Stomach (tissue), 4 donors: ENCODE results near the gene FCRL2.

Source experiments
- POLR2AphosphoS5 ChIP-seq, 3 donors: sonication (generic); formaldehyde crosslinking; IDR thresholded peaks; one replicate each; pipeline ENCODE4 v1.6.1; 2016; ENCODE audit warnings: antibody characterized with exemption in 3 of 3
- TF ChIP-seq, protein P1 (sequence below), 7 experiments: fragments of 450-650 bp in 4 of 7; fragments of 200-600 bp in 3 of 7; sonication (generic) in 3 of 7; IDR thresholded peaks; one replicate each; pipeline ENCODE4 v1.5.1; 2016 to 2019; ENCODE audit warnings: antibody characterized with exemption in 7 of 7, control low read depth in 2 of 7, mild to moderate bottlenecking in 1 of 7

DNA sequence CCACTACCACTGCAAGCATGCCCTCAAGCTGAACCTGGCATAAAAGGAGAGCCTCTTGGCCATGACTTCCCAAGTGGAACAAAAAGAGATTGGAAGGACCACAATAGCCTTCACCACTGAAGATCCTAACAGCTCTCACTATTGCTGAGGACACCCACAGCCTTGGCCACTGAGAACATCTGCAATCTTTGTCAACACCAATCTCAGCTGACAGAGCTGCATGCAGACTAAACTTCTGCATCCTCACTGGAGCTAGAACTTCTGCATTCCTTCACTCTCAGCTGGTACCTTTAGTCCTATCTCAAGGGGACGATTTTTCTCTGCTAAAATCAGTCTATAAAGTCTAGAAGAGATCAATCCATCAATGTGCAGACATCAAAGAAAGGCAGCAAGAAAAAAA is 8.3 kb upstream of the FCRL2 start:
- TF ChIP-seq, protein P1, sequence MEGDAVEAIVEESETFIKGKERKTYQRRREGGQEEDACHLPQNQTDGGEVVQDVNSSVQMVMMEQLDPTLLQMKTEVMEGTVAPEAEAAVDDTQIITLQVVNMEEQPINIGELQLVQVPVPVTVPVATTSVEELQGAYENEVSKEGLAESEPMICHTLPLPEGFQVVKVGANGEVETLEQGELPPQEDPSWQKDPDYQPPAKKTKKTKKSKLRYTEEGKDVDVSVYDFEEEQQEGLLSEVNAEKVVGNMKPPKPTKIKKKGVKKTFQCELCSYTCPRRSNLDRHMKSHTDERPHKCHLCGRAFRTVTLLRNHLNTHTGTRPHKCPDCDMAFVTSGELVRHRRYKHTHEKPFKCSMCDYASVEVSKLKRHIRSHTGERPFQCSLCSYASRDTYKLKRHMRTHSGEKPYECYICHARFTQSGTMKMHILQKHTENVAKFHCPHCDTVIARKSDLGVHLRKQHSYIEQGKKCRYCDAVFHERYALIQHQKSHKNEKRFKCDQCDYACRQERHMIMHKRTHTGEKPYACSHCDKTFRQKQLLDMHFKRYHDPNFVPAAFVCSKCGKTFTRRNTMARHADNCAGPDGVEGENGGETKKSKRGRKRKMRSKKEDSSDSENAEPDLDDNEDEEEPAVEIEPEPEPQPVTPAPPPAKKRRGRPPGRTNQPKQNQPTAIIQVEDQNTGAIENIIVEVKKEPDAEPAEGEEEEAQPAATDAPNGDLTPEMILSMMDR (IDR thresholded peaks at IDR 0.05), result no peak
- TF ChIP-seq POLR2AphosphoS5 (IDR thresholded peaks at IDR 0.05), result no peak
